PFSK-1 (cell line): ENCODE data around the gene HMG20B. TPM values are rescaled to one million over a fixed set of nuclear protein-coding genes. Genes with fewer than 3 reads are reported as not detected.

Experiments used
- FOXP2 ChIP-seq: optimal IDR thresholded peaks from 2 replicates; pipeline ENCODE3; 2011; ENCODE audit warnings: borderline replicate concordance, control low read depth, inconsistent platforms; ENCODE audit not compliant: insufficient read depth; ENCODE audit errors: extremely low read length, extremely low read depth
- POLR2AphosphoS5 ChIP-seq: IDR thresholded peaks from 2 replicates; pipeline ENCODE4 v1.6.1; 2012; ENCODE audit warnings: low read depth, mild to moderate bottlenecking, control low read depth, low read length, moderate library complexity
- REST ChIP-seq, 2 experiments: IDR thresholded peaks; 2 replicates each; pipeline versions ENCODE4 v1.6.1 to v1.8.0; 2011 to 2012; ENCODE audit warnings: low read depth in 2 of 2, low read length in 2 of 2, control low read depth in 1 of 2, inconsistent platforms in 1 of 2, mild to moderate bottlenecking in 1 of 2, moderate library complexity in 1 of 2; ENCODE audit not compliant: insufficient read depth in 1 of 2
- SIN3A ChIP-seq: IDR thresholded peaks from 2 replicates; pipeline ENCODE4 v1.6.1; 2012; ENCODE audit warnings: mild to moderate bottlenecking, low read length, moderate library complexity, borderline replicate concordance; ENCODE audit not compliant: insufficient read depth
- TAF1 ChIP-seq: IDR thresholded peaks from 2 replicates; pipeline ENCODE4 v1.6.1; 2012; ENCODE audit warnings: low read length, control low read depth, borderline replicate concordance; ENCODE audit not compliant: insufficient read depth
- polyA plus RNA-seq: library from polyadenylated mRNA; unstranded; fragments of >200 nt; gene quantifications from one replicate; pipeline ENCODE4 v1.2.1, GENCODE V29; 2012; ENCODE audit warnings: low read depth, missing spikeins; ENCODE audit not compliant: insufficient read length

Gene HMG20B
- 60.2 TPM for polyA plus RNA-seq

GRCh38 chr19:3572855-3573161, at the start of gene HMG20B:
HMG20B (plus strand) TSS chr19:3572944; CDS start chr19:3573310, 366 bp downstream.
- TF ChIP-seq POLR2AphosphoS5 (peak; percentile 56), SIN3A (no peak), TAF1 (0 out of 2 replicates have a peak, but pooled peaks have one; percentile 18)

- TF ChIP-seq SIN3A (no peak), POLR2AphosphoS5 (no peak), FOXP2 (no peak), REST (IDR thresholded peaks at IDR 0.05; ENCODE audit: insufficient read depth in 1 of 2, low read depth in 2 of 2, low read length in 2 of 2) (no peak), TAF1 (no peak)
Measured at GRCh38 chr19:3523361-3524077, 49.2 kb upstream of the HMG20B start.

- TF ChIP-seq SIN3A (no peak), FOXP2 (no peak)
Measured at GRCh38 chr19:3524078-3524842, 48.5 kb upstream of the HMG20B start.

GRCh38 chr19:3524904-3525451, 47.8 kb upstream of the HMG20B start:
- no peak for TF ChIP-seq REST (IDR thresholded peaks at IDR 0.05; ENCODE audit: insufficient read depth in 1 of 2, low read depth in 2 of 2, low read length in 2 of 2)
- no peak for TF ChIP-seq FOXP2
- no peak for TF ChIP-seq POLR2AphosphoS5
- TF ChIP-seq TAF1, result no peak
- no peak for TF ChIP-seq SIN3A

GRCh38 chr19:3526507-3527237, 46.1 kb upstream of the HMG20B start:
- TF ChIP-seq FOXP2, result no peak
- TF ChIP-seq POLR2AphosphoS5, result no peak
- no peak for TF ChIP-seq SIN3A

- no peak for TF ChIP-seq REST (IDR thresholded peaks at IDR 0.05; ENCODE audit: insufficient read depth in 1 of 2, low read depth in 2 of 2, low read length in 2 of 2)
- TF ChIP-seq SIN3A, result no peak
- no peak for TF ChIP-seq POLR2AphosphoS5
- no peak for TF ChIP-seq FOXP2
- no peak for TF ChIP-seq TAF1
Measured at GRCh38 chr19:3527238-3527910, 45.4 kb upstream of the HMG20B start.
